HG03108 (cell line): ENCODE data around the gene PVR.

Experiments
- ATAC-seq: cut with Tn5 transposase; IDR thresholded peaks from one replicate; pipeline ENCODE4 v1.9.1; 2021; ENCODE audit warnings: moderate library complexity; ENCODE audit not compliant: unreplicated experiment

The PVR gene

GRCh38 chr19:44642377-44642776 lies 1.3 kb upstream of the PVR start:
- no peak for ATAC-seq

DNA sequence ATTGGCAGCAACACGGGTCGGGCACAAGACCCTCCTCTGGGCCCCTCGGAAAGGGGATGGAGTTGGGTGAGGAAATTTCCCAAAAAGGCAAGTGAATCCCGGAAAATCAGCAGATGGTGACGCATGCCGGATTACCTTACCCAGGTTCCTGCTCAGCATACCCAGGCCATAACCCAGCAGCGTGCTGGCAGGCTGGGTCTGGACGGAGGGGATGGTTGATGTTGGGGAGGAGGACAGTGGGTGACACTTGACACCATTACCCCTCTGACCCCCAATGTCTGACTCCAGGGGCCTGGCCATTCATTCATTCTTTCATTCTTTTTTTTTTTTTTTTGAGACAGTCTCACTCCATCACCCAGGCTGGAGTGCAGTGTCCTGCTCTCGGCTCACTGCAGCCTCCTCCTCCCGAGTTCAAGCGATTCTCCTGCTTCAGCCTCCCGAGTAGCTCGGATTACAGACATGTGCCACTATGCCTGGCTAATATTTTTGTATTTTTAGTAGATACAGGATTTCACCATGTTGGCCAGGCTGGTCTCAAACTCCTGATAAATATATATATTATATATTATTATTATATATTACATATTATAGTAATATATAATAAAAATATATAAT lies 799 bp downstream of the PVR start:
- no peak for ATAC-seq

- no peak for ATAC-seq
Measured at GRCh38 chr19:44645407-44646048, 1.8 kb downstream of the PVR start.

DNA sequence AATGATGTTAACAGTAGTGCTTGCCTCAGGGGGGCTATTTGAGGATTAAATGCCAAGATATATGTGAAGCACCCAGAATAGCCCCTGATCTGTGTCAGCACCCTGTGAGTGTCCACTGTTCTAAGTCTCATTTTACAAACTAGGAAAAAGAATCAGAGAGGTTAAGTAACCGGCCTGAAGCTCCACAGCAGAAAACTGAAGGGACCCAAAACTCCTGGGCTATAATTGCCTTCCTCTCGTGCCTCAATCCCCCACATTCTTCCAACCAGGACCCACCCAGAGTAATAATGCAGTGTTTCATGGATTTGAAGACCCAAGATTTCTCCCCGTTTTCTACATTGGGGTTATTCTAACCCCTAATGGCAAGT lies 2.3 kb downstream of the PVR start:
- no peak for ATAC-seq

GRCh38 chr19:44647144-44647543 lies 3.4 kb downstream of the PVR start:
- ATAC-seq, result no peak

- ATAC-seq, result no peak
Measured at GRCh38 chr19:44648631-44649251, 5.0 kb downstream of the PVR start.

GRCh38 chr19:44649578-44650145 lies 6.0 kb downstream of the PVR start:
- no peak for ATAC-seq

DNA sequence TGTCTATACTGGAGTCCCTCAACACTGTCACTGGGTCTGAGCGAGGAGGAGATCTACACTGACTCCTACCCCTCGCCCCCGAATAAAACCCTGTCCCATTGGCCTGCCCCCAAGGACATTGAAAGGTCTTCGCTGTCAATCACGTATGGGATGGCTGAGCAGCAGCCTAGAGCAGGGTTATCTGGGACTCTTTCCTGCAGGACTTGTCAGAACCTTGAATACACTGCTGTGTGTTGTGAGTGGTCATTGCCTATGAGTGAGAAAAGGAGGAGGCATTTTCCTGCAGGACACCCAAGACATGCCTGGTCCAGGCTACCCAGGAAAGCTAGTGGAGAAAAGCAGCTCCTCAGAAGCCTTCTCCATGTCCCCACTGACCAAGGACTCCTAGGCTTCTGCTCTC lies 9.6 kb downstream of the PVR start:
- ATAC-seq, result no peak

GRCh38 chr19:44653977-44654774 lies 10.5 kb downstream of the PVR start:
- no peak for ATAC-seq

- ATAC-seq, result no peak
Measured at GRCh38 chr19:44657211-44657921, 13.7 kb downstream of the PVR start.

GRCh38 chr19:44658069-44658733 lies 14.5 kb downstream of the PVR start:
- ATAC-seq, result no peak

- no peak for ATAC-seq
Measured at GRCh38 chr19:44660081-44660480, 16.4 kb downstream of the PVR start.

- no peak for ATAC-seq
Measured at GRCh38 chr19:44661205-44661604, 17.5 kb downstream of the PVR start.

DNA sequence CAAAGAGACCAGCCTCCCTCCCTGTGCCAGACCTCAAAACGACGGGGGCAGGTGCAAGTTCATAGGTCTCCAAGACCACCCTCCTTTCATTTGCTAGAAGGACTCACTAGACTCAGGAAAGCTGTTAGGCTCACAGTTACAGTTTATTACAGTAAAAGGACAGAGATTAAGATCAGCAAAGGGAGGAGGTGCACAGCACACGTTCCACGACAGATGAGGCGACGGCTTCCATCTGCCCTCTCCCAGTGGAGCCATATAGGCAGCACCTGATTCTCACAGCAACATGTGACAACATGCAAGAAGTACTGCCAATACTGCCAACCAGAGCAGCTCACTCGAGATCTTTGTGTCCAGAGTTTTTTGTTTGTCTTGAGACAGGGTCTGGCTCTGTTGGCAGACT lies 18.2 kb downstream of the PVR start:
- no peak for ATAC-seq

GRCh38 chr19:44662691-44663385 lies 19.1 kb downstream of the PVR start:
- ATAC-seq, result no peak

- ATAC-seq, result no peak
Measured at GRCh38 chr19:44663996-44664395, 20.3 kb downstream of the PVR start.

DNA sequence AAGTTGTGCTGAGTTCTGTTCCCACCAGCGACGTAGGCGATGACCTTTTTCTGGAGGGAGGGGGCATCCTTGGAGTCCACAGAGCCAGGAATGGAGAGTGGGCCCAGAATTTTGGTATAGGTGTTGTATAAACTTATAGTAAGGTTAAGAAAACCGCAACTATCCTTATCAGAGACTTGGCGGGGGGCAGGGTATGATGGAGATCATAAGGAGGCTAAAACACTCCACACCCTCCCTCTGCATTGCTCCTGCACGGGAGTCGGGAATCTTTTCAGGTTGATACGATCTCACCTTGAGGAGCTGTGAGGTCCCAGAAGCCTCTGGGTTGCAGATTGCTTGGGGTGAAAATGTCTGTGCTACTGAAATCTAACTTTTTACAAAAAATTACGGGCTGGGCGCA lies 21.3 kb downstream of the PVR start:
- ATAC-seq, result no peak

DNA sequence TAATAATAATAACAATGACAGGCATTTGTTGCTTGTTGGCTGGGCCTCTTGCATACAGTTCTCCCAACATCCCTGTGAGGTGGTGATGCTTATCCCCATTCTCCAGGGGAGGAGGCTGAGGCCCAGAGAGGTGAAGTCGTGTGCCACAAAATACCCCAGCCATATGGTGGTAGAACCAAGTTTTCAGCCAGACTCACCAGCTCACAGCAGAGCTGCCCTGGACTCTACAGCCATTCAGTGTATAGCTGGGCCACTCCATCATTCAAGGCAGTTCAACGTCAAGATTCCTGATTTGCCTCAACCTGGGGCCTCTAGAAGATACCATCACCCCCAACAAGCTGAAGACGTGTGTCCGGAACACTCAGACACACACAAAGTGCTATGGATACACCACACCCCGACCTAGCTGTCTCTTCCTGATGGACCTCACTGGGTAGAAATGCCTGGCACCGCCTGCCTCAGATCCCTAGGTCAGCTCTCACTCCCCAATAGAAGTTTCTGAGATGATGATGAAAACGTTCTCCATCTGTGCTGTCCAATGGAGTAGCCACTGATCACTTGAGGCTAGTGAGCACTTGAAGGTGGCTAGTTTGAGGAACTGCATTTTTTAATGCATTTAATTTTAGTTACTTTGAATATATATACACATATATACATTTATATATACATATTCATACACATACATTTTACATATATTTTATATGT lies 23.3 kb downstream of the PVR start:
- ATAC-seq, result no peak
